Hepatocyte (in vitro differentiated cells): ENCODE data around the gene TMEM121B. TPM values are rescaled to one million over a fixed set of nuclear protein-coding genes. Genes with fewer than 3 reads are reported as not detected.

Source experiments
- DNase-seq: peaks from one replicate; pipeline ENCODE4 v3.0.0-alpha.2; 2016; ENCODE audit warnings: low spot score
- H2AFZ ChIP-seq: fragments of 200-600 bp; sonication (generic); 2 replicates; pipeline ENCODE4 v1.6.0; 2016; ENCODE audit warnings: antibody characterized with exemption, mild to moderate bottlenecking
- H3K27ac ChIP-seq: fragments of 200-600 bp; sonication (generic); 2 replicates; pipeline ENCODE4 v1.5.1; 2016; ENCODE audit warnings: mild to moderate bottlenecking
- H3K27me3 ChIP-seq: fragments of 200-600 bp; sonication (generic); 2 replicates; pipeline ENCODE4 v1.6.1; 2016
- H3K36me3 ChIP-seq: fragments of 200-600 bp; sonication (generic); replicated peaks from 2 replicates; pipeline ENCODE4 v1.5.1; 2016; ENCODE audit warnings: low read depth; ENCODE audit not compliant: insufficient read depth
- H3K4me1 ChIP-seq: fragments of 200-600 bp; sonication (generic); 2 replicates; pipeline ENCODE4 v1.5.1; 2016; ENCODE audit warnings: mild to moderate bottlenecking, moderate library complexity; ENCODE audit not compliant: insufficient read depth
- H3K4me2 ChIP-seq: fragments of 200-600 bp; sonication (generic); 2 replicates; pipeline ENCODE4 v1.6.0; 2016
- H3K4me3 ChIP-seq: fragments of 200-600 bp; sonication (generic); 2 replicates; pipeline ENCODE4 v1.5.1; 2016; ENCODE audit warnings: mild to moderate bottlenecking
- H3K79me2 ChIP-seq: fragments of 200-600 bp; sonication (generic); 2 replicates; pipeline ENCODE4 v1.6.0; 2017; ENCODE audit warnings: mild to moderate bottlenecking
- H3K9me2 ChIP-seq: fragments of 200-600 bp; sonication (generic); replicated peaks from 2 replicates; pipeline ENCODE4 v1.6.0; 2017; ENCODE audit warnings: mild to moderate bottlenecking; ENCODE audit not compliant: insufficient read depth
- H3K9me3 ChIP-seq: fragments of 200-600 bp; sonication (generic); 2 replicates; pipeline ENCODE4 v1.5.1; 2016; ENCODE audit warnings: low read depth, mild to moderate bottlenecking
- H4K20me1 ChIP-seq: fragments of 200-600 bp; sonication (generic); 2 replicates; pipeline ENCODE4 v1.6.0; 2016; ENCODE audit warnings: mild to moderate bottlenecking; ENCODE audit not compliant: insufficient read depth, poor library complexity, severe bottlenecking
- EZH2 ChIP-seq: fragments of 200-600 bp; sonication (generic); IDR thresholded peaks from 2 replicates; pipeline ENCODE4 v1.6.1; 2016; ENCODE audit warnings: antibody characterized with exemption, mild to moderate bottlenecking, borderline replicate concordance
- EZH2phosphoT487 ChIP-seq: fragments of 200-600 bp; sonication (generic); IDR thresholded peaks from one replicate; pipeline ENCODE4 v1.6.1; 2018; ENCODE audit warnings: antibody characterized with exemption, mild to moderate bottlenecking, low read depth, moderate library complexity; ENCODE audit not compliant: unreplicated experiment, severe bottlenecking
- WGBS: methylation state at CpG from one replicate; pipeline ENCODE4 v1.1.6; 2016; ENCODE audit warnings: low lambda C conversion rate; ENCODE audit errors: missing lambda C conversion rate; 5-methylcytosine and 5-hydroxymethylcytosine counted together
- polyA plus RNA-seq: library from polyadenylated mRNA; unstranded; fragments of >200 nt; fragmentation: Nextera tagmentation; extraction: Ambion mirVana; gene quantifications from 2 replicates; pipeline ENCODE4 v1.2.1, GENCODE V29; 2016
- total RNA-seq: library from RNA; depleted of rRNA; stranded (reverse); fragments of >200 nt; gene quantifications from 2 replicates; pipeline ENCODE4 v1.2.3, GENCODE V29; 2014
- TF ChIP-seq, protein P1 (sequence below): fragments of 200-600 bp; sonication (generic); IDR thresholded peaks from 2 replicates; pipeline ENCODE4 v1.5.1; 2016; ENCODE audit warnings: antibody characterized with exemption, mild to moderate bottlenecking; ENCODE audit not compliant: poor library complexity

TMEM121B gene
- 0.50 and 0.76 TPM in 2 replicates for total RNA-seq
- 0.30 TPM in 1 of 2 replicates, not detected in the other for polyA plus RNA-seq

GRCh38 chr22:17121233-17122195, at the start of gene TMEM121B:
TMEM121B (minus strand) TSS chr22:17121360; CDS start chr22:17121127, 233 bp downstream.
- WGBS, result 22% methylated on average over 21 of the region's 69 CpGs
- no peaks in the 10 kb centered on the region for H3K9me3 ChIP-seq
- peak within 1 kb of the TSS; percentile 61 for H3K4me3 ChIP-seq
- no peaks in the 10 kb centered on the region for H3K36me3 ChIP-seq
- no peaks in the 10 kb centered on the region for H3K4me1 ChIP-seq
- H3K27ac ChIP-seq, result no peak within 1 kb of the TSS
- no peak for TF ChIP-seq EZH2phosphoT487
- TF ChIP-seq, protein P1, sequence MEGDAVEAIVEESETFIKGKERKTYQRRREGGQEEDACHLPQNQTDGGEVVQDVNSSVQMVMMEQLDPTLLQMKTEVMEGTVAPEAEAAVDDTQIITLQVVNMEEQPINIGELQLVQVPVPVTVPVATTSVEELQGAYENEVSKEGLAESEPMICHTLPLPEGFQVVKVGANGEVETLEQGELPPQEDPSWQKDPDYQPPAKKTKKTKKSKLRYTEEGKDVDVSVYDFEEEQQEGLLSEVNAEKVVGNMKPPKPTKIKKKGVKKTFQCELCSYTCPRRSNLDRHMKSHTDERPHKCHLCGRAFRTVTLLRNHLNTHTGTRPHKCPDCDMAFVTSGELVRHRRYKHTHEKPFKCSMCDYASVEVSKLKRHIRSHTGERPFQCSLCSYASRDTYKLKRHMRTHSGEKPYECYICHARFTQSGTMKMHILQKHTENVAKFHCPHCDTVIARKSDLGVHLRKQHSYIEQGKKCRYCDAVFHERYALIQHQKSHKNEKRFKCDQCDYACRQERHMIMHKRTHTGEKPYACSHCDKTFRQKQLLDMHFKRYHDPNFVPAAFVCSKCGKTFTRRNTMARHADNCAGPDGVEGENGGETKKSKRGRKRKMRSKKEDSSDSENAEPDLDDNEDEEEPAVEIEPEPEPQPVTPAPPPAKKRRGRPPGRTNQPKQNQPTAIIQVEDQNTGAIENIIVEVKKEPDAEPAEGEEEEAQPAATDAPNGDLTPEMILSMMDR, result no peak
- H3K9me2 ChIP-seq, result no peaks in the 10 kb centered on the region
- DNase-seq, result peak; percentile 84
- H3K79me2 ChIP-seq, result no peaks in the 10 kb centered on the region
- H3K27me3 ChIP-seq, result peaks cover 30% of the 10 kb centered on the region
- no peaks in the 10 kb centered on the region for H4K20me1 ChIP-seq
- peak within 1 kb of the TSS; percentile 98 for H3K4me2 ChIP-seq
- H2AFZ ChIP-seq, result peak within 1 kb of the TSS; percentile 46

DNA sequence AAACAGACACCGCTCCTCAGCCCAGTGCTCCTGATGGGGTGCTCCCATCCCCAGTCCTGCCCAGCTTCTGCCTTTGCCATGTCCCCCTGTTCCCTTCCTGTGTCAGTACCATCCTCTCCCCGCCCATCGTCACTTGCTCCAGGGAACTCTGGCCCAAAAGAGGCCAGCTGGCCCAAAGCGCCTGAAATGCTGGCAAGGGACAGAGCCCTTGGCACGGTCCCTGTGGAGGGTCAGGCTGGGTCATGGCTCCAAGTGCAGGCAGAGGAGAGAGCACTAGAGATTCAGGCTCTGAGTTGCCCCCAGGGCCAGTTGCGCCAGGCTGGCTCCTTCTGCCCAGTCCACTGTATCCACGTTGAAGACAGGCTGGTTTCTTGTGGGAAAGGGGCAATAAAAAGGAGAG, 46.3 kb upstream of the TMEM121B start:
- DNase-seq, result no peak
- peaks cover 4% of the 10 kb centered on the region for H3K4me1 ChIP-seq
- no peak overlapping the region for H3K4me3 ChIP-seq
- no peak overlapping the region for H3K27ac ChIP-seq
- no peaks in the 10 kb centered on the region for H3K9me3 ChIP-seq
- no peaks in the 10 kb centered on the region for H3K36me3 ChIP-seq
- H2AFZ ChIP-seq, result no peak overlapping the region
- H3K27me3 ChIP-seq, result no peaks in the 10 kb centered on the region
- TF ChIP-seq, protein P1, result no peak
- TF ChIP-seq EZH2phosphoT487 (no peak), EZH2 (no peak)
- no peaks in the 10 kb centered on the region for H3K79me2 ChIP-seq
- no peaks in the 10 kb centered on the region for H4K20me1 ChIP-seq
- H3K9me2 ChIP-seq, result no peaks in the 10 kb centered on the region
- H3K4me2 ChIP-seq, result no peak overlapping the region
- WGBS, result 91% methylated on average over 7 of the region's 7 CpGs

DNA sequence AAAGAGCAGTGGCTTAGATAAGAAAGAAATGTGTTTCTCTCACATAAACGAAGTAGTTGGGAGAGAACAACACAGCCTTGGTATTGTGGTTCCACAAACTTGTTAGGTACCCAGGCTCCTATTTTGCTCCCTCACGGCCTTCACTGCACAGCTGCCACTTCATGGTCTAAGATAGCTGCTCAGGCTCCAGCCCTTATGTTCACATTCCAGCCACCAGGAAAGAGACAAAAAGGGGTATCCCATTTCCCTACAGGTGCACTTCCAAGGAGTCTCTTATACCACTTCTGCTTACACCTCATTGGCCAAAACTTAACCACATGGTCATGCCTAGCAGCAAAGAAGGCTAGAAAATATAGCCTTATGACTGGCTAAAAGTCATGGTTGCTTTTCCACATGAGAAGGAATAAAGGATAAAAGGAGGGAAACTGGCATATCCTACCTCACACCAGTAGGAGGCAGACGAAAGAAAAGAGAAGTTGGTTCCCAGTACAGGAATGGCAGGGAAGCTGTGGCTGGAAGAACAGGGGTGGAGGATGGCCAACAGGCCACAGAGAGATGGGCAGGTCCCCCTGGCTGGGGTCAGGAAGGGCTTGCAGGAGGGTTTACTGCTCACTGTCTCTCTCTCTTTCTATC, 43.3 kb upstream of the TMEM121B start:
- Histone ChIP-seq H3K9me3 (no peaks in the 10 kb centered on the region), H2AFZ (no peak overlapping the region), H3K4me1 (no peaks in the 10 kb centered on the region), H4K20me1 (no peaks in the 10 kb centered on the region), H3K4me3 (no peak overlapping the region), H3K4me2 (no peak overlapping the region), H3K27me3 (no peaks in the 10 kb centered on the region), H3K36me3 (no peaks in the 10 kb centered on the region), H3K9me2 (no peaks in the 10 kb centered on the region), H3K27ac (no peak overlapping the region), H3K79me2 (no peaks in the 10 kb centered on the region)
- WGBS, result 88% methylated on average over 3 of the region's 3 CpGs
- TF ChIP-seq, protein P1, result peak; percentile 2
- TF ChIP-seq EZH2phosphoT487, result no peak
- DNase-seq, result no peak
